Pancreas (tissue), 10 donors: ENCODE measurements around the gene ZNF274. TPM values are rescaled to one million over a fixed set of nuclear protein-coding genes. Genes with fewer than 3 reads are reported as not detected.
A peak's percentile ranks its signal among the peaks of the same experiment; 100 is the strongest.

Experiments
- ATAC-seq, 4 donors: fragments of 200-7000 bp; cut with Tn5 transposase; one replicate each; pipeline versions ENCODE4 v1.8.0 to v1.9.1; 2020; ENCODE audit warnings: mild to moderate bottlenecking in 4 of 4, moderate library complexity in 4 of 4
- DNase-seq, 6 donors: peaks; one replicate each; pipeline ENCODE4 v3.0.0-alpha.2; 2020
- FAIRE-seq: peaks from 2 replicates; lab custom pipeline; 2012; peaks lifted over from hg19 to GRCh38; lab: Jason Lieb, UNC
- H3K27ac ChIP-seq, 4 donors: fragments of 200-600 bp; sonication (generic); 1 replicate in 3 of 4; 2 replicates in 1 of 4; pipeline versions ENCODE4 v1.5.0 to v1.8.0; 2020
- H3K27me3 ChIP-seq, 4 donors: fragments of 200-600 bp; one replicate each; pipeline ENCODE4 v1.8.0; 2021
- H3K36me3 ChIP-seq, 3 donors: fragments of 200-600 bp; sonication (generic) in 1 of 3; one replicate each; pipeline versions ENCODE4 v1.5.0 to v1.8.0; 2020 to 2021
- H3K4me1 ChIP-seq, 3 donors: fragments of 200-600 bp; one replicate each; pipeline ENCODE4 v1.8.0; 2021
- H3K4me3 ChIP-seq, 4 donors: fragments of 200-600 bp; sonication (generic) in 2 of 4; one replicate each; pipeline versions ENCODE4 v1.5.0 to v1.8.0; 2020 to 2021
- H3K9me3 ChIP-seq, 4 donors: fragments of 200-600 bp; one replicate each; pipeline ENCODE4 v1.8.0; 2021
- CTCF ChIP-seq, 4 donors: fragments of 200-600 bp; sonication (generic) in 3 of 4; IDR thresholded peaks; one replicate each; pipeline versions ENCODE4 v1.5.0 to v1.8.0; 2021; ENCODE audit warnings: antibody characterized with exemption in 4 of 4
- WGBS, 2 donors: extraction: QIAGEN DNeasy Blood & Tissue Kit; methylation state at CpG; one replicate each; pipeline ENCODE4 v1.1.7; 2013; 5-methylcytosine and 5-hydroxymethylcytosine counted together
- intact Hi-C, 3 donors: fragments of 100-400 bp; cut with DNase I; formaldehyde crosslinking; loops; one replicate each; pipeline versions ENCODE4 v1.11.1 to v1.14.2; 2022
- polyA plus RNA-seq, 2 donors: library from polyadenylated mRNA; stranded (reverse); fragments of 200-250 nt; gene quantifications; one replicate each; pipeline ENCODE4 v1.2.3, GENCODE V29; 2013
- total RNA-seq, 6 donors: library from RNA; stranded (reverse); fragmentation: NEBNext Ultra II Directional in 4 of 6; extraction: Animal tissue kit (Norgen Biotek cat#: 25700) in 4 of 6; gene quantifications; one replicate each; pipeline versions ENCODE4 v1.2.1 to v1.2.4, GENCODE V29; 2021 to 2023
- donor health status: healthy with polysubstance abuse.
- donor health status: DM: no; HTN: no; CAD: no; lungs with moderate emphysema.
- donor health status: DM: no; HTN: no; CAD: no.
- donor health status: control.
- donor health status: control.
- donor health status: Bipolar disorder and iron deficiency.
- donor health status: DM: yes; HTN: yes; CAD: no.
- donor health status: DM: no; HTN: no; CAD: no.
- donor health status: DM: no; HTN: no; CAD: no.
- donor health status: DM: yes; HTN: yes; CAD: no.

The ZNF274 gene
- total and polyA plus RNA-seq, 8 donors = 6.4 to 15.1 (median 8.0) TPM

GRCh38 chr19:58217607-58218391, 34.9 kb downstream of the ZNF274 start:
- no peak overlapping the region for H3K27ac ChIP-seq
- 91 to 94% methylated on average over 25 of the region's 25 CpGs for WGBS, 2 donors
- DNase-seq (no peak), ATAC-seq (no peak), FAIRE-seq (no peak)
- H3K27me3 ChIP-seq = no peaks in the 10 kb centered on the region
- no peak for TF ChIP-seq CTCF (IDR thresholded peaks at IDR 0.05)
- H3K4me3 ChIP-seq = no peak overlapping the region
- peaks cover 0 to 18% (median 0%) of the 10 kb centered on the region in 4 donors for H3K9me3 ChIP-seq
- no peaks in the 10 kb centered on the region for H3K4me1 ChIP-seq
- peaks cover 2 to 9% (median 4%) of the 10 kb centered on the region in 3 donors for H3K36me3 ChIP-seq
- intact Hi-C loops = no loop called here

- 47 to 49% methylated on average over 9 of the region's 9 CpGs for WGBS, 2 donors
- H3K27me3 ChIP-seq = no peaks in the 10 kb centered on the region
- H3K4me3 ChIP-seq = no peak overlapping the region
- no peaks in the 10 kb centered on the region for H3K4me1 ChIP-seq
- no peak for TF ChIP-seq CTCF (IDR thresholded peaks at IDR 0.05)
- ATAC-seq = no peak
- DNase-seq = no peak
- no peaks in the 10 kb centered on the region for H3K36me3 ChIP-seq
- no peak overlapping the region for H3K27ac ChIP-seq
- peaks cover 0 to 7% (median 0%) of the 10 kb centered on the region in 4 donors for H3K9me3 ChIP-seq
- intact Hi-C loops = no loop called here
- no peak for FAIRE-seq
Observed at GRCh38 chr19:58218899-58219298, 36.0 kb downstream of the ZNF274 start.

- Histone ChIP-seq H3K4me3 (peak overlapping the region; percentile 46 to 90 (median 59)), H3K36me3 (peaks cover 0 to 20% (median 12%) of the 10 kb centered on the region in 3 donors), H3K4me1 (peaks cover 0 to 6% (median 5%) of the 10 kb centered on the region in 3 donors), H3K9me3 (no peaks in the 10 kb centered on the region), H3K27me3 (no peaks in the 10 kb centered on the region), H3K27ac (peak overlapping the region in 3 of 4 donors; percentile 33 to 40 (median 35))
- no peak for TF ChIP-seq CTCF (IDR thresholded peaks at IDR 0.05)
- no peak for ATAC-seq
- intact Hi-C loops = no loop called here
- no peak for DNase-seq
- 9% methylated on average over 23 of the region's 23 CpGs for WGBS, 2 donors
- no peak for FAIRE-seq
Observed at GRCh38 chr19:58227964-58228584, 45.2 kb downstream of the ZNF274 start.

GRCh38 chr19:58228585-58229254, 45.9 kb downstream of the ZNF274 start, which contains the start of gene ZNF544:
Gene ZNF544 (plus strand): TSS chr19:58228914. CDS start chr19:58244024, 15,110 bp downstream.
- no peaks in the 10 kb centered on the region for H3K9me3 ChIP-seq
- TF ChIP-seq CTCF (IDR thresholded peaks at IDR 0.05) = no peak
- peaks cover 0 to 25% (median 18%) of the 10 kb centered on the region in 3 donors for H3K36me3 ChIP-seq
- ATAC-seq = peak; percentile 98 to 99 (median 99)
- 0 to 1% methylated on average over 56 to 62 of the region's 62 CpGs for WGBS, 2 donors
- H3K27me3 ChIP-seq = no peaks in the 10 kb centered on the region
- peak within 1 kb of the TSS; percentile 46 to 90 (median 59) for H3K4me3 ChIP-seq
- peak; percentile 67 to 91 (median 76) for DNase-seq
- no peak for FAIRE-seq
- H3K4me1 ChIP-seq = peaks cover 0 to 6% (median 5%) of the 10 kb centered on the region in 3 donors
- intact Hi-C loops = no loop called here
- H3K27ac ChIP-seq = peak within 1 kb of the TSS in 3 of 4 donors; percentile 33 to 40 (median 35)
